Measurements from ENCODE around the gene MARVELD2. TPM values are rescaled to one million over a fixed set of nuclear protein-coding genes. Genes with fewer than 3 reads are reported as not detected.

The MARVELD2 gene
- total RNA-seq, 1 donor from 2014 or later: 26.6 TPM

- DNase-seq (ENCODE audit: low read depth): no peak
These were observed 78.0 kb downstream of the MARVELD2 start for GRCh38 chr5:69492923-69493395.

GRCh38 chr5:69493396-69494133 lies 78.6 kb downstream of the MARVELD2 start:
- no peak for DNase-seq (ENCODE audit: low read depth)

Other genes starting within 250 kb of the MARVELD2 start
- gene CCNB1, start 248.0 kb upstream of the MARVELD2 start, total RNA-seq: 30.9 and 157 TPM in 2 replicates
- gene CENPH, start 225.5 kb upstream of the MARVELD2 start, total RNA-seq: 1.4 and 12.2 TPM in 2 replicates
- 59.7 and 75.5 TPM in 2 replicates for gene CDK7, start 180.2 kb upstream of the MARVELD2 start, total RNA-seq
- 9.0 and 14.0 TPM in 2 replicates for gene CCDC125, start 82.3 kb upstream of the MARVELD2 start, total RNA-seq
- gene AK6, start 45.6 kb upstream of the MARVELD2 start, total RNA-seq: 33.0 and 63.8 TPM in 2 replicates
- gene TAF9, start 45.6 kb upstream of the MARVELD2 start, total RNA-seq: 71.3 and 83.7 TPM in 2 replicates
- gene RAD17, start 45.3 kb upstream of the MARVELD2 start, total RNA-seq: 26.0 and 29.5 TPM in 2 replicates
- 63.4 and 66.1 TPM in 2 replicates for gene OCLN, start 77.7 kb downstream of the MARVELD2 start, total RNA-seq
- 61.8 and 76.6 TPM in 2 replicates for gene GTF2H2C, start 145.1 kb downstream of the MARVELD2 start, total RNA-seq